Measurements from ENCODE around the gene TIMM29.
A peak's percentile ranks its signal among the peaks of the same experiment; 100 is the strongest.
"Not testable (repeated sequence)": the region's sequence is repeated elsewhere in the genome, so short reads cannot be mapped to it uniquely, and the experiment has no call there.

Gene TIMM29

DNA sequence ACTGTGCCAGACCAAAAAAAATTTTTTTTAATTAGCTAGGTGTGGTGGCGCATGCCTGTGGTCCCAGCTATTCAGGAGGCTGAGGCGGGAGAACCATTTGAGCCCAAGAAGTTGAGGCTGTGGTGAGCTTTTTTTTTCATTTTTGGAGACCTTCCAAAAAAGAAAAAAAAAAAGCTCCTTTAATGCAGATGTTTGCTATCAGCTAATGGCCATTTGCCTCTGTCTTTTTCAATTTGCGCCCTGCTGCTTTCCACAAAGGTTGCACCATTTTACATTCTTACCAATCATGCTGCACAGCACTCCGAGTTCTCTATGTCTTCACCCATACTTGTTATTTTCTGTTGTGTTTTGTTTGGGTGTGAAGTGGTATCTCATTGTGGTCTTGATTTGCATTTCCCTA is 16.7 kb downstream of the TIMM29 start:
- DNase-seq (ENCODE audit: low read depth) = no peak

DNA sequence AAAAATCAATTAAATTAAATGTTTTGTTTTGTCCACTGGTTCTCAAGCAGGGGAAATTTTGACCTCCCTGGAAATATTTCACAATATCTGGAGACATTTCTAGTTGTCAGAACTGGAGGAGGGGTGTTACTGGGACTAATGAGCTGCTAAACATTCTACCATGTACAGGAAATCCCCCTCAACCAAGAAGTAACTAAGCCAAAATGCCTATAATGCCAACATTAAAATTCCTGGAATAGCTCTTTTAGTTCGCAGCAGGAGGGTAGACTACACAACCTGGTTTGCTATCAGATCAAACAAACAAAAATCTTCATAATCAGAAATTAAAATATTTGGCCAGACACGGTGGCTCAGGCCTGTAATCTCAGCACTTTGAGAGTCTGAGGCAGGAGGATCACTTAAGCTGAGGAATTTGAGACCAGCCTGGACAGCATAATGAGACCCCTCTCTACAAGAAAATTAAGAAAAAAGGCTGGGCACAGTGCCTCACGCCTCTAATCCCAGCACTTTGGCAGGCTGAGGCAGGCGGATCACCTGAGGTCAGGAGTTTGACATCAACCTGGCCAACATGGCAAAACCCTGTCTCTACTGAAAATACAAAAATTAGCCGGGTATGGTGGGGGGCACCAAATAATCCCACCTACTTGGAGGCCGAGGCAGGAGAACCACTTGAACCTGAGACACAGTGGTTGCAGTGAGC is 18.5 kb downstream of the TIMM29 start:
- DNase-seq (ENCODE audit: low read depth) = peak; percentile 84

DNA sequence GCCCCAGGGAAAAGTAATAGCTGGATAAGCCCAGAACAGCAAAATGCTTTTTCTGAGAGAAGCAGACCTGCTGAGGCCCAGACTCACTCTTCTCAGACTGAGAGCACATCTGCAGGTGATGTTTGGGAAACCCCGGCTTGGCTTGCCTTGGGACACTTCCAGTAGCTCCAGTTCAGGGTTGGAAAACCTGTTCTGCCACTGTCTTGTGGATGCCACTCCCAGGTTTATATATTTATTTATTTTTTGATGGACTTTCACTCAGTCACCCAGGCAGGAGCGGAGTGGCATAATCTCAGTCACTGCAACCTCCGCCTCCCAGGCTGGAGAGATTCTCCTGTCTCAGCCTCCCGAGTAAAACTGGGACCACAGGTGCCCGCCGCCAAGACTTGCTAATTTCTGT is 24.2 kb downstream of the TIMM29 start:
- no peak for DNase-seq (ENCODE audit: low read depth)

DNA sequence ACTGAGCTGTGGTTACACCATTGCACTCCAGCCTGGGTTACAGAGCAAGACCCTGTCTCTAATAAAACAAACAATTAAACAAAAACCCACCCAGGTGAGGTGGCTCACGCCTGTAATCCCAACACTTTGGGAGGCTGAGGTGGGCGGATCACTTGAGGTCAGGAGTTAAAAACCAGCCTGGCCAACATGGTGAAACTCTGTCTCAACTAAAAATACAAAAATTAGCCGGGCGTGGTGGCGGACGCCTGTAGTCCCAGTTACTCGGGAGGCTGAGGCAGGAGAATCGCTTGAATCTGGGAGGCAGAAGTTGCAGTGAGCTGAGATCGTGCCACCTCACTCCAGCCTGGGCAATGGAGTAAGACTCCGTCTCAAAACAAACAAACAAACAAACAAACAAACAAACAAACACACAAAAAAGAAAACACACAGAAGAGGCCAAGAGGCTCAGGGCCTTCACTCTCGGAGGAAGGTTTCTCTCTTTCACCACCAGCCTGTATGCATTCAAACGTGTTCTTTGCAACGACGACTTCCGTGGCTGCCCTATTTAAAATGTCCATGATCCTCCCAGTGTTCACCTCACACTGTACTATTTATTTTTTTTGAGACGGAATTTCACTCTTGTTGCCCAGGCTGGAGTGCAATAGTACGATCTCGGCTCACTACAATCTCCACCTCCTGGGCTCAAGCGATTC is 30.8 kb downstream of the TIMM29 start:
- not testable (repeated sequence) for DNase-seq (ENCODE audit: low read depth)

DNA sequence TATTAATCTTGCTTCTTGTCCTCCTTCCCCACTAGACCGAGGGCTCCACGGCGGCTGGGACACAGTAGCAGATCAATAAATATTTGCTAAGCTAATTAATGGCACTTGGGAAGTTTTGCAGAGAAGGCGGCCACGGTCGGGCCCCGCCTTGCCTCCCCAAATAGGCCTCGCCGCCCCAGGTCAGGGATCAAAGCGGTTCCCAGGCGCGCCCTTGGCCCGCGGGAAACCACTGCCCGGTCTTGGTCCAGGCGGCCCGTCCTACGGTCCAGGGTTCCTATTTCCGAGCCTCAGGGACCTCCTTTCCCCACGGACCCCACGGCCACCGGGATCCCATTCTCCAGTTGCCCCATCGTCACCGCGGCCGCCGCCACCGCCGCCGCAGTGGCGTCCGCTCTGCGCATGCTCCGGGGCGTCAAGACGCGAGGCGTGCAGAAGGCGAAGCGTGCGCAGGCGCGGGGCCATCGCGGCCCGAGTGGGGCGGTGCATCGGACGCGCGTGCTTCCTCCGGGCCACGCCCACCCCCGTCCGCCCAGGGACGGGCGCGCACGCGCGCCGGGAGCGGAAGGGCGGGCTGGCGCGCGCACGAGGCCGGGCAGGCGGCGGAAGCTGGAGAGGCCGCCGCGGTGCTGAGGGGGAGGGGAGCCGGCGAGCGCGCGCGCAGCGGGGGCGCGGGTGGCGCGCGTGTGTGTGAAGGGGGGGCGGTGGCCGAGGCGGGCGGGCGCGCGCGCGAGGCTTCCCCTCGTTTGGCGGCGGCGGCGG is 31.9 kb downstream of the TIMM29 start, which contains the start of gene SMARCA4:
SMARCA4 (plus strand) TSS at position 717 of the 759 bp plus-strand sequence. CDS start 23,122 bp downstream, outside the sequence.
- peak; percentile 96 for DNase-seq (ENCODE audit: low read depth)

DNA sequence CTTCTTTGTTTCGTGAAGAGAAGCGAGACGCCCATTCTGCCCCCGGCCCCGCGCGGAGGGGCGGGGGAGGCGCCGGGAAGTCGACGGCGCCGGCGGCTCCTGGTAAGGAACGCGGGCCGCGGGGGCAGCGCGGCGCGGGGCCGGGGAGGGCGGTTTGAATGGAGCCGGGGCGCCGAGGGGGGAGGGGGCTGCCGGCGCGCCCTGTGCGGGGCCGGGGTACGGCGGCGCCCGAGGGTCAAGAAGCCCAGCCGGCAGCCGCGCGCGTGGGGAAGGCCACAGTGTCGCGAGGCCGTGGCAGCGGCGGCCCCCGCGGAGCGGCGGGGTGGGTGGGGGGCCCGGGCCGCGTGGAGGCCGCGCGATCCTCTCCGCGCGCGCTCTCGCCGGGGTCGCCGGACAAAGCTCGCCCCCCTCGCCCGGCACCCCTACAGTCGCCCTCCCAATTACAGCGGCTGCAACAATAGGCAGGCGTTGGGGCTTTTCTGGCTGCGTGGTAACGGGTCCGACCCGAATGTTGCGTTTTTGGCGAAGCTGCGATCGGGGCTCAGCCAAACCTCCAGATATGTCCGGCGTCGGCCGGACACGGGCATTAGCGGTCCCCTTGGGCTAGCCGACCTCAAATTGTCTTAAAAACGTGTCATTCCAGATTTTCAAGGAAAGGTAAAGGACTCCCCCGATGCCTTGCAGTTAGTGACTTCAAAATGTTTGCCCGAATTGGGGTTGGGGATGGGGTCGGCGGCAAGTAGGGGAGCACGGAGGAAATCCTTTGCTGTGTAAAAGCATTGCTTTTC is 32.7 kb downstream of the TIMM29 start:
- peak; percentile 45 for DNase-seq (ENCODE audit: low read depth)

DNA sequence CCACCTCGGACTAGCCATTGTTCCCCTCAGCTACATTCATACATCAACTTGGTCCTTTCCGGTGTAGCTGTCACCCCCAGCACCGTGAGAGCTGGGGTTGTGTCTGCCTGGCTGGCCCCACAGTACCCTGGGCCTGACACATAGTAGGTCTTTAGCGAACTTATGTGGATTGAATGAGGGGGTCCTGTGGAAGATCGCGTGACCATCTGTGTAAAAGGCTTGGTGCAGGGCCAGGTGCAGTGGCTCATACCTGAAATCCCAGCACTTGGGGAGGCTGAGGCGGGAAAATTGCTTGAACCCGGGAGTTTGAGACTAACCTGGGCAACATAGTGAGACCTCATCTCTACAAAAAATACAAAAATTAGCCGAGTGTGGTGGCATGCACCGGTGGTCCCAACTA is 34.3 kb downstream of the TIMM29 start:
- DNase-seq (ENCODE audit: low read depth) = no peak

DNA sequence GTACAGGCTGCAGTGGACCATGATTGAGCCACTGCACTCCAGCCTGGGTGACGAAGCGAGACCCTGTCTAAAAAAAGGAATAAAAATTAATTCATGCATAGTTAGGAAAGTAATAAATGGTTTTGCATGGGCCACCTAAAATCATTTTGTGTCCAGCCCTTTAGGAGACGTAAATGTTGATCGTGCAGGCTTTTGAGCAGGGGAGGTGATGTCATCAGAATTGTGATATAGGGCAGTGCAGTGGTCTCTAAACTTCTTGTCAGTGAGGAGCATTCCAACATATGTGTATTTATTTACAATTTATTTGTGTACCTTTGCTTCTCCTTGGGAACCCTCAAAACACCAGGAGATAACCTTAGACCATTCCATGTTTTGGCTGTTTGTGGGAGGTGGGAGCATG is 35.3 kb downstream of the TIMM29 start:
- DNase-seq (ENCODE audit: low read depth) = no peak

DNA sequence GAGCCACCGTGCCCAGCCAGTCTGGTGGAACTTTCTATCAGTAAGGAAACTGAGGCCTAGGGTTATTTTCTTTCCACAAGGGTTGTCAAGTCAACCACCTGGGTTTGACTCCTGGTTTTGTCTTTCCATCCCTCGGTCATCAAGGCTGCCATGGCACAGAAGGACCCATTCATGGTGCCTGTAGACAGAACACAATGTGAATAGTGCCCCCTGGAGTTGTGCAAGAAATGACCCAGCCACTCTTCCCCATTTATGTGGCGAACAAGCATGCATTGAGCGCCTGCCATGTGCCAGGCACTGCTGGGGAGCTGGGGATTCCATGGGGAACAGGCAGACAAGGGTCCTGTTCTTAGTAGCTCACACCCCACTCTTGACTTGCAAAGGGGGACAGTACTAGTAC is 36.3 kb downstream of the TIMM29 start:
- DNase-seq (ENCODE audit: low read depth) = no peak

DNA sequence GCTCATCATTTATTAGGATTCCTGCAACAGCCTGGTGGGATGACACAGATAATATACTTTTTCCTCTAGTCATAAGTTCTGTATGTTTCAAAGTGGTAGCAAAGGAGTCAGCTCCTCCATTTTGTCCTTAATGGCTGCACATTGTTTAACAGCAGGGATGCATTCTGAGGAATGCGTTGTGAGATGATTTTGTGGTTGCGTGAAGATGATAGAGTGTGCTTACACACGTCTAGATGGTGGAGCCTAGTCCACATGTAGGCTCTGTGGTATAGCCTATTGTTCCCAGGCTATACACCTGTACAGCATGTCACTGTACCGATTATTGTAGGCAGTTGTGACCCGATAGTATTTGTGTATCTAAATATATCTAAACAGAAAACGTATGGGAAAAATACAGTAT is 36.8 kb downstream of the TIMM29 start:
- DNase-seq (ENCODE audit: low read depth) = no peak

DNA sequence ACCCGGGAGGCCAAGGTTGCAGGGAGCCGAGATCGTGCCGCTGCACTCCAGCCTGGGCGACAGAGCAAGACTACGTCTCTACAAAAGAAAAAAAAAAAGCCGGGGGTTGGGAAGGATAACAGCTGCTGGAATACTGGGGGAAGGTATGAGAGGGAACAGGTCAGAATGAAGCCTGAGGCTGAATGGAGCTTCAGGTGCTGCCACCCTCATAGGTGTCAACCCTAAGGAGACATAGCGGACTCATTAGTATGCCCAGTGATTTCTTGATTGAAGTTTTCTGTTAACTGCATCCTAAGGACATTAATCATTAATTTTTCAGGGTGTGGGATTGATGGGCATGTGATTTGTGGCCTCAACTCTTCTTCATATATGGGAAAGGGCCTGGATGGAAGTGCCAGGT is 38.2 kb downstream of the TIMM29 start:
- DNase-seq (ENCODE audit: low read depth) = no peak

DNA sequence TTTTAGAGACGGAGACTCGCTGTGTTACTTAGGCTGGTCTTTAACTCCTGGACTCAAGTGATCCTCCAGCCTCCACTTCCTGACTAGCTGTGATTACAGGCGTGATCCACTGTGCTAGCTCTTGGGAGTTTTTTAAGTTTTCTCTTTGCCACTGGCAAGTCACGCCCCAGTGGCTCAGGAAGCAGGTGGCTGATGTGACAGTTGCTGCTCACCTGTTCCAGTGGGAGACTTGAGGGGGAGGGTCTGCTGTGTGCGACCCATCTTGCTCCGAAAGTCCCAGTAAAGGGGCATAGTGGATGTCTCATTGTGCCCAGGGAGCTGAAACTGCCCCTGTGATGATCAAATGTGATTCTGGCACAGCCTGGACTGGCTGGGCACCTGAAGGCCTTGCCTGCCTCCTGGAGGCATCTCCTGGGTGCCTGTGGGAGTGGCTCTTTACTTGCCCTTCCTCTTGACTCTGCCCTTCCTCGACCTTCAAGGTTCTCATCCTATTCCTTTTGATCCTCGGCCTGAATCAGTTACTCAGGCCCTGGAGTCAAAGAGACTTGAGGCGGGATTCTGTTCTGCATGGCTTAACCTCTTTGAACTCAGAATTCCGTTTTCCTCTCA is 40.0 kb downstream of the TIMM29 start:
- DNase-seq (ENCODE audit: low read depth) = no peak

DNA sequence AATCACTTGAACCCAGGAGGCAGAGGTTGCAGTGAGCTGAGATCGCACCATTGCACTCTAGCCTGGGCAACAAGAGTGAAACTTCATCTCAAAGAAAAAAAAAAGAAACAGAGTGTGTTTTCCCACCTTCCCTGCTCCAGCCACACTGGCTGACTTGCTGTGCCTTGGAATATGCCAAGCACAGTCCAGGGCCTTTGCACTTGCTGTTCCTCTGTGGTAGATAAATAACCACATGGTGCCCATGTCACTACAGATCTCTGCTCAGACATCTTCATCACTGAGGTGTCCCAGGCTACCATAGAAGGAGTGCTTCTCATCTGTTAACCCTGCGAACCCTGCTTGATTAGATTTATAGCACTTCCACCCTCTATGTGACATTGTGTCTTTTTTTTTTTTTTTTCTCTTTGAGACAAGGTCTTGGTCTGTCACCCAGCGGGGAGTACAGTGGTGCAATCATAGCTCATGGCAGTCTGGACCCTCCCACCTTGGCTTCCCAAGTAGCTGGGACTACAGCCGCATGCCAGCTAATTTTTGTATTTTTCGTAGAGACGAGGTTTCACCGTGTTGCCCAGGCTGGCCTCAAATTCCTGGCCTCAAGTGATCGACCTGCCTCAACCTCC is 42.6 kb downstream of the TIMM29 start:
- no peak for DNase-seq (ENCODE audit: low read depth)

DNA sequence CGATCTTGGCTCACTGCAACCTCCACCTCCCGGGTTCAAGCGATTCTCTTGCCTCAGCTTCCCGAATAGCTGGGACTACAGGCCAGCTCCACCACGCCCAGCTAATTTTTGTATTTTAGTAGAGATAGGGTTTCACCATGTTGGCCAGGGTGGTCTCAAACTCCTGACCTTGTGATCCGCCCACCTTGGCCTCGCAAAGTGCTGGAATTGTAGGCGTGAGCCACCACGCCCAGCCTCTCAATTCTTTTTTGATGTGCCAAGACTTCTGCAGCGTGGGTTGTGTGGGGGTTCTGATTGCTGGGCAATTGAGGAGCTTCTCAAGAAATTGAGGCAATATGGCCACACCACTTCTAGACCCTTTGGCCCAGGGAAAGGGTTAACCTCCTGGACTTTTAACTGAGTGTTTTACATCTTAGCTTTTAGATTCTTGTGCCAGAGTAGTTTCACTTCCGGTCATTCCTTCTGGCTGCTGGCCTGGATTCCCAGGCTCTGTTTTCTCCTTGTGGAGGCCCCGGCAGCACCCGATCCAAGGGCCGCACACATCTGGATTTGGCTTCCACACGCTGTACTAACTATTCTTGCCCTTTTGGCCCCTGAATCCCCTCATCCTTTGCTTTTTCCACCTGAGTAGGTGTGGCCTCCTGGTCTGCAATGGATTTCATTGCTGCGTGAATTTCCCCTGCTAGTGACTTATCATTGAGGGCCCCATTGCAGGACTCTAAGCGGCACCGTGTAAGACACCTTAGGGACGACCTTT is 46.9 kb downstream of the TIMM29 start:
- peak; percentile 74 for DNase-seq (ENCODE audit: low read depth)

DNA sequence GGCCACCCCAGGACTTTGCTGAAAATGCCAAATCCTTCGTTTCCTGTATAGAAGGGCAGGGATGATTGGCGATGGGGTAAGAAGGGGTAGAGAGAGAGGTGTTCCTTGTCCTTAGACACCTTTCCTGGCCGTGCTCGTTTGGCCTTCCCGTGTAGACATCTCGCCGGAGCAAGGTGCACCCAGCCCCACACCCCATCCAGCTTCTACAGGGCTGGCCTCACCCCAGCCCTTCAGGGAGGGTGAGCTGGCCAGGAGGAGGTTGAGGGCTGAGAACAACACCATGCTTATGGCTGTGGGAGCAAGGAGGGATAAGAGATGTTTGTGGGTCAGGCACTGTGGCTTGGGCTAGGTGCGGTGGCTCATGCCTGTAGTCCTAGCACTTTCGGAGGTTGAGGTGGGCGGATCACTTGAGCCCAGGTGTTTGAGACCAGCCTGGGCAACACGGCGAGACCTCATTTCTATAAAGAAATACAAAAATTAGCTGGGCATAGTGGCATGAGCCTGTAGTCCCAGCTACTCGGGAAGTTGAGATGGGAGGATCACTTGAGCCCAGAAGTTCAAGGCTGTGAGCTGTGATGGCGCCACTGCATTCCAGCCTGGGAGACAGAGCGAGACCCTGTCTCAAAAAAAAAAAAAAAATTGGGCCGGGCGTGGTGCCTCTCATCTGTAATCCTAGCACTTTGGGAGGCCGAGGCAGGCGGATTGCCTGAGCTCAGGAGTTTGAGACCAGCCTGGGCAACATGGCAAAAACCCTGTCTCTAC is 47.7 kb downstream of the TIMM29 start:
- DNase-seq (ENCODE audit: low read depth) = no peak

DNA sequence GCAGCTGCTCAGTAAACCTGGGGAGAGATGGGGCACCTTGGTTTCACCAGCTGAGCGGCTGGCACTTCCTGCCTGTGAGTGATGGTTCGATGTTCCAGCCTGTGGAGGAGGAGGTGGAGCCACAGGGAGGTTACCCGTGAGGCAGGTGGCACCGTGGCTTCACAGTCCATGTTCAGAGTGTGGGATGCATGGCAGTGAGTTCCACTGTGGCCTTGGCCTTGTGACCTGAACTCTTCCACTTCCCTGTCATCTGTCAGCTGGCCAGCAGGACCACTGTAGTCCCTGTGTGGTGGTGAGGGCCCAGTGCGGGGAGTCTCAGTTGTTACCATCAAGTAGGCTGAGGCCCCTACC is 49.1 kb downstream of the TIMM29 start:
- DNase-seq (ENCODE audit: low read depth) = no peak
